Hematopoietic multipotent progenitor cell (in vitro differentiated cells): ENCODE measurements around the gene DAZAP1. TPM values are rescaled to one million over a fixed set of nuclear protein-coding genes. Genes with fewer than 3 reads are reported as not detected.

ENCODE experiments used
- DNase-seq, 3 donors: peaks; one replicate each; pipeline ENCODE4 v3.0.0-alpha.2; 2011 to 2015; ENCODE audit warnings: low read depth in 2 of 3, low spot score in 2 of 3
- total RNA-seq: library from RNA; depleted of rRNA; stranded (reverse); fragments of >200 nt; gene quantifications from one replicate; pipeline ENCODE4 v1.2.3, GENCODE V29; 2012

DAZAP1 gene
- total RNA-seq, 1 donor: 46.9 TPM

DNA sequence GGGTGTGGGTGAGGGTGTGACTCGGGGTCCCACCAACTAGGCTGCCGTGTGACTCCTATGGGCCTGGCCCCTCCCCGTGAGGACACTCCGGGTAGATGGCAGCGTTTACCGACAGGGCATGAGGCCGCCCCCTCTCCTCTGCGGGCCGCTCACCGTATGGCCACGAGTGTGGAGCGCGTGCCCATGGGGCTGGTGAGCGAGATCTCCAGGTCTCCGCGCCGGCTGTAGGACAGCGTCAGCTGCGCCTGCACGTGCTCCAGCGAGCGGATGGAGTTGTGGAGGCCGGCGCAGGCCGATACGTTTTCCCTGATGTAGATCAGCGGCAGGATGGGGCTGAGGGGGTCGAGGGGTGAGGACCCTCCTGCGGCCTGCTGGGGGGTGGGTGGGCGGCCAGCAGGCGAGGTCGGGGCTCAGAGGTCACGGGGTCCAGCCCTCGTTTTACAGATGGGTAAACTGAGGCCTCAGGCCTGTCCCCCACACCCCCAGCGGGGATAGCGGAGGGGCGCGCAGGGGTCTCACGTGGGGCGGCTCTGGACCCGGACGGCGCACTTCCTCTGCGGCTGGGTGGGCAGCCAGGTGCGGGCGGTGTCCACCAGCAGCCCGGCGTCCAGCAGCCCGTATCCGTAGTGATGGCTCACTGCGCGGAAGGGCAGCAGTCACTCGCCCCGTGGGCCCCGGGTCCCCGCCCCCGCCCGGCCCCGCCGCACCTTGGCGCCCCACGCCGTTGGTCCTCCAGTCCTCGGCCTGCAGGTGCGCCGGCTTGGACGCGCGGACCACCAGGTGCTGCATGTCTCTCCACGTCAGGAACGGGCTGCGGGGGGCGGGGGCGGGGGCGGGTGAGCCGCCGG is 76.0 kb downstream of the DAZAP1 start:
- no peak for DNase-seq

DNA sequence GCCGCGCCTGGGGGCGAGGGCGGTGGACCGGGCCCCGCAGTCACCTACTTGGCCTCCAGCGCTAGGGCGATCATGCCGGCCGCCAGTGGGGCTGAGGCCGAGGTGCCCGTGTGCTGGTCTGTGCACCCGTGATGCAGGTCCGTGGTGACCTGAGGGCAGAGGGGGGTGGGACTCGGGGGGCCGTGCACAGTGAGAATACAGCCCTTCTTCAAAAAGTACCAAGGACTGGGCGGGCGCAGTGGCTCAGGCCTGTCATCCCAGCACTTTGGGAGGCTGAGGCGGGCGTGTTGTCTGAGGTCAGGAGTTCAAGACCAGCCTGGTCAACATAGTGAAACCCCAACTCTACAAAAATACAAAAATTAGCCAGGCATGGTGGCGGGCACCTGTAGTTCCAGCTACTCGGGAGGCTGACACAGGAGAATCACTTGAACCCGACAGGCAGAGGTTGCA is 76.6 kb downstream of the DAZAP1 start:
- no peak for DNase-seq

Other genes with a start within 250 kb of the DAZAP1 start
- 60.3 TPM for gene SBNO2, start 233.3 kb upstream of the DAZAP1 start, total RNA-seq
- 104 TPM for gene STK11, start 201.8 kb upstream of the DAZAP1 start, total RNA-seq
- gene CBARP, start 169.6 kb upstream of the DAZAP1 start, total RNA-seq: 0.27 TPM
- gene ATP5F1D, start 165.8 kb upstream of the DAZAP1 start, total RNA-seq: 52.2 TPM
- 64.9 TPM for gene MIDN, start 159.0 kb upstream of the DAZAP1 start, total RNA-seq
- gene CIRBP, start 138.3 kb upstream of the DAZAP1 start, total RNA-seq: 220 TPM
- 30.7 TPM for gene FAM174C, start 132.1 kb upstream of the DAZAP1 start, total RNA-seq
- not detected for gene EFNA2, start 121.7 kb upstream of the DAZAP1 start, total RNA-seq
- 121 TPM for gene NDUFS7, start 23.7 kb upstream of the DAZAP1 start, total RNA-seq
- gene GAMT, start 6.0 kb upstream of the DAZAP1 start, total RNA-seq: 32.0 TPM
- gene RPS15, start 30.8 kb downstream of the DAZAP1 start, total RNA-seq: 2,062 TPM
- gene APC2, start 42.5 kb downstream of the DAZAP1 start, total RNA-seq: 0.27 TPM
- gene C19orf25, start 71.6 kb downstream of the DAZAP1 start, total RNA-seq: 37.7 TPM
- 11.6 TPM for gene PCSK4, start 82.8 kb downstream of the DAZAP1 start, total RNA-seq
- 3.2 TPM for gene REEP6, start 83.6 kb downstream of the DAZAP1 start, total RNA-seq
- gene ADAMTSL5, start 105.4 kb downstream of the DAZAP1 start, total RNA-seq: not detected
- not detected for gene PLK5, start 116.5 kb downstream of the DAZAP1 start, total RNA-seq
- gene MEX3D, start 160.7 kb downstream of the DAZAP1 start, total RNA-seq: 4.8 TPM
- gene MBD3, start 185.3 kb downstream of the DAZAP1 start, total RNA-seq: 80.2 TPM
- 36.9 TPM for gene UQCR11, start 197.9 kb downstream of the DAZAP1 start, total RNA-seq
- gene TCF3, start 245.0 kb downstream of the DAZAP1 start, total RNA-seq: 151 TPM